ENCODE results near the gene NCS1.
"Not testable (repeated sequence)": the region's sequence is repeated elsewhere in the genome, so short reads cannot be mapped to it uniquely, and the experiment has no call there.

NCS1 gene

DNA sequence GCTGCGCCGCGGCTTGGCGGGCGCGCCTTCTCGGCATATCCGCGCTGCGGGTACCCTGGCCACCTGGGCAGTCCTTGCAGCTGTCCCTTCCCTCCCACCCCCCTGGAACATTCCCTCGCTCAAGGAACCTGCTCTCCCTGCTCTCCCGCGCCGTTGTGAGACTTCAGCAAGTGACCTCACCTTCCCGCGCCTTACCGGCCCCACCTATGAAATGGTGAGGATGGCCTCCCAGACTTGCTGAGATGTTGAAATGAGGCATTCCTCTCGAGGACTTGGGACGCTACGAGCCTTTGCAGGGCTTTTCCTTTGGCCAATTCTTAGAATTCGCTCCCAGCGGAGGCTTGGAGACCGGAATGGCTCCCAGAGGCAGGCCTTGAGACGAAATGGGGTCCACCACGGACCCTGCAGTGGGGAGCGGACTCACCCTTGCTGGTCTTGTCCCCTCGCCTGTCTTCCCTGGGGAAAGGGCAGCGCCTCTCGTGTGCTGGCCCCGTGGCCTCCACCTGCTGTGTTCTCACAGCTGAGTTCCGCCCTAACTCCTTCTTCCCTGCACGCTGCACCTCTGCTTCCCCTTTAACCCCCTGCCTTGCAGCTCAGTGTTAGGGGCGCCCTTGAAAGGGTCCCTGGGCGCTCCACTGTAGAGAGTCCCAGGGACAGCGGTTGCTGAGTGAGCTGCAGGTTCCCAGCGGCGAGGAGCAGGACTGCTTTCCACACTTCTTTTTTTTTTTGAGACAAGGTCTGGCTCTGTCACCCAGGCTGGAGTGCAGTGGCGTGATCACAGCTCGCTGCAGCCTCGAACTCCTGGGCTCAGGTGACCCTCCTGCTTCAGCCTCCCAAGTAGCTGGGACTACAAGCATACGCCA is 94.3 kb downstream of the NCS1 start:
- no peak for DNase-seq

DNA sequence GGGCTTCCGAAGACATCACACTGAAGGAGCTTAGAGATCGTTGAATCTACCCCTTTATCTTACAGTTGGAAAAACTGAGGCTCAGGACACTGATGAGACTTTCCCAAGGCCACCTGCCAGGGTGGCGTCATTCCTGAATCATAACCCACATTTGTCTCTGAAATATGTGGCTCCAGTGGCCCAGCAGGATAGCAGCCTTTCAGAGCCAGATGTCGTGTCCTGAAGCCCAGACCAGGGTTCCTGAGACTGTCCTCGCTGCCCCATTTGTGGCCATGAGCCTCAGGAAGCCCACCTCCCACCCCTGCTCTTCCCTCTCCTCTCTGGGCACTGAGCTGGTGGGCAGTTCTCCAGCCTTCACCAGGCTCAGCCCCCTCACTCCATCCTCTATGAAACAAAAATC is 95.7 kb downstream of the NCS1 start:
- DNase-seq, result no peak

DNA sequence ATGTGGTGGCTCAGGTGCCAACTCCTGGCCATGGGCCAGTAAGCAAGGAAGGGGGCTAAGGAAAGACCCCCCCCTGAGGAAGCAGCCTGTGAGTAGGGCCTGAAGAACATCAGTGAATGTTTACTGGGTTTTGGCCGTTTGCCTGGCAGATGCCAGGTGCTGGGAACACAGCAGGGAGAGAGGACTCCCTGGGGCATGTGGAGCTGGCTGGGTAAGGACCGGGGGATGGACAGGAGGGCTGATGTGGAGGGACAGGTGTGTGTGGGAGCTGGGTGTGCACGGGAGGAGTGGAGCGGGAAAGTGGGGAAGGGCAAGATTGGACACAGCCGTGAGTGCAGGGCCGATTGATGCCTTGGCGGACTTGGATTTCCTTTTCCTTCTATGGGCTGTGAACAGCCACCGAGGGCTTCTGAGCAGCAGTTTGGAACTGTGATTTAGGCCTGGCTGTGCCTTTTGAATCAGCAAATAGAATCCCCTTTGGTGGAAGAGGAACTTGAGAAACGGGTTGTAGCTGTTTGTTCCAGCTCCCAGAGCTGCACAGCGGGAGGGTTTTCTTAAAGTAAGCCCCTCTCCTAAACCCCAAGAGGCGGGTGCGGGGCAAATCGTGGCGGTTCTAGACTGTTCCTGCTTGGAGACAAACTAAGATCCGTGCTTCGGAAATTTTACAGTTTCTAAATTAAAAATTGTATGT is 96.5 kb downstream of the NCS1 start:
- DNase-seq, result peak; percentile 95

DNA sequence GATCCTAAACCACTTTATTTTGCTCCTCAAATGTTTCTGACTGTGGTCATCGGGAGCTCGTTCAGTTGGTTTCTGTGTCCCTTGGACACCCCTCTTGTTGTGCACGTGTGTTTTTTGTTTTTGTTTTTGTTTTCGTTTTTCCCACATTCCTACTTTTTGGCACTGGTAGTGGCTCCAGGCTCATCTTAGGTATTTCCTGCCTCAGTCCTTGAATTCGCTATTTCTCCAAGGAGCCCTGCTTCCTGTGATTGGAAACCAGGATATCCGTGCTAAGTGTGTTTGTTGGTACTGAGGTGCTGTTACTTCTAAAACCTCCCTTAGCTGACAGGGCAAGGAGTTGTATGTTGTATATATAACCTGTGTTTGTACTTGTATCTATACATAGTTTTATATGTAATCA is 99.3 kb downstream of the NCS1 start:
- no peak for DNase-seq

DNA sequence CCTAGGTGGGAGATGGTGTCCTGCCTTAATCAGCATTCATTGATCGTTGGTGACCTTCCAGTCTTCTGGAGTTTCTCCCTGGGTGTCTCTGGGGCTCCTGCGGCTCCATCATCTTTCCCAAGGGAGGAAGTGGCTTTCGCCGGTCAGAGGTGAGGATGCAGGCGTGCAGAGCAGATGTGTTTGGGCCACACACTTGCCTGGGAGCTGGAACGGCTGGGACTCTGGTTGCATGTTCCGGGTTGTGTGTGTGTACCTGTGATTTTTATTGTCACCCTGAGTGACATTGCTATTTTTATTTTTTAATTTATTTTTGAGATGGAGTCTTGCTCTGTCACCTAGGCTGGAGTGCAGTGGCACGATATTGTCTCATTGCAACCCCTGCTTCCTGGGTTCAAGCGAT is 103.0 kb downstream of the NCS1 start:
- no peak for DNase-seq

DNA sequence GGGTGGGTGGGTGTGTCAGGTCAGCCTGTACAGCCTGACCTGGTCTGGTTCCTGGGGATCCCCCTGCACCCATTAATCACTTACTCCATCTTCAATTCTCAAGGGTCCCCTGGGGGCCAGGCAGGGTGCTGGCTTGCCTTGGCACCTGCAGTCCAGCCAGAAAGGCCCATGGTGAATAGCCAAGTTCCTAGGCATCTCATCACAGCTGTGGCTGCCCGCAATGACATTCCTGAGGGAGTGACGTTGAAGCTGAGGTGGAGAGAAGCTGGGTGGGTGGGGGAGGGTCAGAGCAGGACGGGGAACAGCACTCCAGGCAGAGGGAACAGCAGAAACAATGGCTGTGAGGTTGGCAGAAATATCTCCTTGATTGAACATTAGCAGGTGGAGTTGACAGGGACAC is 103.9 kb downstream of the NCS1 start:
- no peak for DNase-seq

DNA sequence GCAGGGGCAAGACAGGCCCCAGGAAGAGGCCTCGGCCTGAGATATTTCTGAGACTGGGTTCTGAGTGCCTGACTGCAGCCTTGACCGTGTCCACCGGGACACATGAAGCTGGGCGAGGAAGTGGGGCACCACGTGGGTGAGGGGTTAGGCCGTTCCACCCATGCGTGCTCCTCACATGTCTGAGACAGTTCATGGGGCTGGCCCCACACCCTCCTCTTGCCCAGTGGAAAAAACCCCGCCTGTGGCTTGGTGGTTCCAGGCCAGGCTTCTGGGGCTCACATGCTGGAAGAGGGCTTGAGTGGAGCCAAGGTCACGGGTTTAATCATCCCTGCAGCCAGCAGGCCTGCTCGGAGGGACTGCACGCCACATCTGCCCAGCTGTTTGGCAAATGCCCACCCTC is 104.8 kb downstream of the NCS1 start:
- DNase-seq, result no peak

DNA sequence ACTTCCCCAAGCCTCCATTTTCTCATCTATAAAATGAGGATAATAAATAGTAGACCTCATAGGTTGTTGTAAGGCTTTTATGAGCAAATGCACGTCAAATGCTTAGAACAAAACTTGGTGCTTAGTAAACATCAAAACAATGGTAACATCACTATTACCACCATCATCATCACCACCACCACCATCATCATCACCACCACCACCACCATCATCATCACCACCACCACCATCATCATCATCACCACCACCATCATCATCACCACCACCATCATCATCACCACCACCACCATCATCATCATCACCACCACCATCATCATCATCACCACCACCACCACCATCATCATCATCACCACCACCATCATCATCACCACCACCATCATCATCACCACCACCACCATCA is 105.3 kb downstream of the NCS1 start:
- not testable (repeated sequence) for DNase-seq

DNA sequence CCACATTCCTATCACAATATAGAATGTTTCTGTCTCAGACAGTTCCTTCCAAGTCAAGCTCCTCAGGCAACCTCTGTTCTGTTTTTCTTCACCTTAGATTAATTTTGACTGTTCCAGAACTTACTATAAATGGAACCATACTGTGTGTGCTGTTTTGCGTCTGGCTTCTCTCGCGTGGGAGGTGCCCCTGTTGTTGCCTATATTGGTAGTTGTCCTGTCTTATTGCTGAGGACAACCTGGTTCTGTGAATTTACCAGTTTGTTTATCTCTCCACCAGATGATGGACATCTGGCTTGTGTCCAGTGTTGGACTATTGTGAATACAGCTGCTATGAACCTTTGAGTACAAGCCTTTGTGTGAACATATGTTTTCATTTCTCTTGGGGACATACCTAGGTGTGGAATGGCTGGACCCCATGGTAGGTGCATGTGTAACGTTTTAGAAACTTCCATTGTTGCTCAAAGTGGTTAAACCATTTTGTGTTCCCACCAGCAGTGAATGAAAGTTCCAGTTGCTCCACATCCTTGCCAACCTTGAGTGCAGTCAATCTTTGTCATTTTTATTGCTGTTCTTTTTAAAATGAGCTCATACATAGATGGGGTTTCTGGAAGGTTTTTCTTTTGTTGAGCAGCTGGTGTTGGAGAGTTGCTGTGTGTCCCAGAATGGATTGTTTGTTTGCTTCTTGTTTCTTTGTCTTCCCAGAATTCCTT is 111.5 kb downstream of the NCS1 start:
- no peak for DNase-seq

DNA sequence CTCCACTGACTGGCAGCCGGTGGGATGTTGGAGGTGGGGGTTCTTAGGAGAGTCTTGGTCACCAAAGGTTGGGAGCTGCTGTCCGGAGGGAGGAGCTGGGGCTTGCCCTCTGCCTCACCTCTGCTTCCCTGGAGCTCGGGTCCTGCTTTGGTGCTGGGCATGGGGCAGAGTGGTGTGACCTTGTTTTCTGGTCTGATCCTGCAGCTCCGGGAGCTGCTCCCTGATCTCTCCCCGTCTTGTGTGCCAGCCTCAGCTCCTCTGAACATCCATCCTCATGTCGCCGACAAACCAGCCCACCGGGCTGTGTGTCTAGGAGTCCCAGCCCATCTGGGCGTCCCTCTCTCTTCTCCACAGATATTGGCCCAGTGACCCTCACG is 112.0 kb downstream of the NCS1 start:
- DNase-seq, result no peak

DNA sequence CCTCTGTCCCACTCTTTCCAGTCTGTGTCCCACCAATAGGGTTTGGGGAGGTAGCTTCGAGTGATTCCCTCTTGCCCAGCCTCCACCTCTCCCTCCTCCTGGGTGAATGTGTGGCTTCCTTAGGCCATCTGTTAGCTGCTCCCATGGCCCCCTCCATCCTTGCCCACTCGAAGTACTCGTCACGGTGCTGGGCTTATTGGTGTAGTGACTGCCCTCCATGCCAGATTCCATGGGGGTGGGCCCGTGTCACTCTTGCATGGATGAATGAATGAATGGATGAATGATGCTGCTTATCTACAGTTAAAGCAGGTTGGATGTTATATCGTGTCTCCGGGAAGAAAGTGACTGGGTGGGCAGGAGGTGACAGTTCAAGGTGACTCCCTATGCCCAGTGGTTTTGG is 112.5 kb downstream of the NCS1 start:
- DNase-seq, result no peak

DNA sequence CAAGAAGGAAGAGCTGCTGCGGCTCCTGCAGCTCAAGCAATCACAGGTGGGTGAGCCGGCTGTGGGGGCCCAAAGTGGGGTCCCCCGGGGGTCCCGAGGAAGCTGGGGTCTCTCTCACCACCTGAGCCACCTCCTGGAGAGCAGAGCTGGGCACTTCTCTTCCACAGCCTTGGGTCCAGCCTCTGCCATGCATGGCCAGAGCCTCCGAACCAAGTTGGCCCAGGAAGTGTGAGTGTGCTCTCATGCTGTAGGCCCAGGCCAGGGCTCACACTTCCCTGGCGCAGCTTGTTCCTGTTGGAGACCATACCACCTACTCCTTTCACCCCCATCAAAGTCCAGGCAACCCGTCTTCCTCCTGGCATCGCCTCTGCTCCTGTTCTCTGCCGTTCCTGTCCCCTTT is 113.1 kb downstream of the NCS1 start:
- DNase-seq, result no peak

DNA sequence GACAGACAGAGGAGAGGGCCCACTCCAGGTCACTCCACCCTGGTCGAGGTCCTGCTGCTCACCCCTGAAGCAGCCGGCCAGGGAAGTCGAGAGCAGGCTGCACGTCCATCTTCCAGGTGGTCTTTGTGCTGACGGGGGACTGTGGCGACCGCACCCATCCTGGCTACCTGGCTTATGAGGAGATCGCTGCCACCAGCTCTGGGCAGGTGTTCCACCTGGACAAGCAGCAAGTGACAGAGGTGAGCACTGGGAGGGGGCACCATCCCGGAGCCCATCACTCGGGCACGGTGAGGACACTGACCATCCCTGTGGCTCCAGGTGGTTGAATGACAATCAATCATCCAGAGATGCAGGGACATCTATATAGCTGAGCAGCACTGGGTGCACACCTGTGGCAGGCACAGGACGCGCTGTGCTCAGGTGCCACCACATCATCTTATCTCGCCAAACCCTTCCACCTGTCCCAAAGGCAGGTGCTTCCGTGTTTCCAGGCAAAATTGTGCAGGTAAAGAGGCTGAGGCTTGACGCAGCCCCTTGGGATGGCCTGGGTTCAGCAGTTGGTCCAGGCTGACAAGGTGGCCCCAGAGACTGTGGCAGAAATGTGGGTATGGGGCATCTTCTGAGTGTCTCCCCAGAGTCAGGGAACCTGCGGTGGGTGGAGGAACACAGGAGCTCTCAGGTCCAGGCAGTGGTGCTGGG is 114.0 kb downstream of the NCS1 start:
- DNase-seq, result no peak
